ENCODE data around the gene VEZT.

DNA sequence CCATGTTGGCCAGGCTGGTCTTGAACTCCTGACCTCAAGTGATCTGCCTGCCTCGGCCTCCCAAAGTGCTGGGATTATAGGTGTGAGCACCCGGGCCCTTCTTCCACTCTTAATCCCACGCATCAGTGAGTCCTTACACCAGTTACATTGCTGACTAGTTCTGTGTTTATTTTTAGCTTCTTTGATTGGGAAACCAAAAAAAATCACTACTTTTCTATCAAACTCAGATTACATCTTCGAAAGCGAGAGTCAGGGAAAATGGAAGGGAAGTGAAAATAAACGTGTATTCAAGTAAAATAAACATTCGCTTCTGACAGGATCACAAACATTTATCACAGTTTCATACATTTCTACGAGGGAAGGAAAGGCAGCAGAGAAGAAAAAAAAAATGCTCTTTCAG, 32.5 kb upstream of the VEZT start:
- TF ChIP-seq, protein P1, sequence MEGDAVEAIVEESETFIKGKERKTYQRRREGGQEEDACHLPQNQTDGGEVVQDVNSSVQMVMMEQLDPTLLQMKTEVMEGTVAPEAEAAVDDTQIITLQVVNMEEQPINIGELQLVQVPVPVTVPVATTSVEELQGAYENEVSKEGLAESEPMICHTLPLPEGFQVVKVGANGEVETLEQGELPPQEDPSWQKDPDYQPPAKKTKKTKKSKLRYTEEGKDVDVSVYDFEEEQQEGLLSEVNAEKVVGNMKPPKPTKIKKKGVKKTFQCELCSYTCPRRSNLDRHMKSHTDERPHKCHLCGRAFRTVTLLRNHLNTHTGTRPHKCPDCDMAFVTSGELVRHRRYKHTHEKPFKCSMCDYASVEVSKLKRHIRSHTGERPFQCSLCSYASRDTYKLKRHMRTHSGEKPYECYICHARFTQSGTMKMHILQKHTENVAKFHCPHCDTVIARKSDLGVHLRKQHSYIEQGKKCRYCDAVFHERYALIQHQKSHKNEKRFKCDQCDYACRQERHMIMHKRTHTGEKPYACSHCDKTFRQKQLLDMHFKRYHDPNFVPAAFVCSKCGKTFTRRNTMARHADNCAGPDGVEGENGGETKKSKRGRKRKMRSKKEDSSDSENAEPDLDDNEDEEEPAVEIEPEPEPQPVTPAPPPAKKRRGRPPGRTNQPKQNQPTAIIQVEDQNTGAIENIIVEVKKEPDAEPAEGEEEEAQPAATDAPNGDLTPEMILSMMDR (IDR thresholded peaks at IDR 0.05) = no peak
- TF ChIP-seq POLR2A (IDR thresholded peaks at IDR 0.05) = no peak

Data from thyroid gland (tissue), 4 donors.